Measurements from ENCODE around the gene ARHGEF3.
"Not testable (repeated sequence)": the region's sequence is repeated elsewhere in the genome, so short reads cannot be mapped to it uniquely, and the experiment has no call there.

Gene ARHGEF3

GRCh38 chr3:56771376-56771775 lies 30.4 kb downstream of the ARHGEF3 start:
- DNase-seq (ENCODE audit: low read depth), result no peak

GRCh38 chr3:56769116-56769707 lies 32.5 kb downstream of the ARHGEF3 start:
- DNase-seq (ENCODE audit: low read depth), result no peak

GRCh38 chr3:56764904-56765547 lies 36.7 kb downstream of the ARHGEF3 start:
- DNase-seq (ENCODE audit: low read depth), result no peak

- no peak for DNase-seq (ENCODE audit: low read depth)
Observed at GRCh38 chr3:56764184-56764583, 37.6 kb downstream of the ARHGEF3 start.

- no peak for DNase-seq (ENCODE audit: low read depth)
Observed at GRCh38 chr3:56763233-56763632, 38.5 kb downstream of the ARHGEF3 start.

GRCh38 chr3:56762718-56763117 lies 39.0 kb downstream of the ARHGEF3 start:
- no peak for DNase-seq (ENCODE audit: low read depth)

- no peak for DNase-seq (ENCODE audit: low read depth)
Observed at GRCh38 chr3:56761887-56762651, 39.7 kb downstream of the ARHGEF3 start.

GRCh38 chr3:56761023-56761422 lies 40.7 kb downstream of the ARHGEF3 start:
- DNase-seq (ENCODE audit: low read depth), result no peak

- DNase-seq (ENCODE audit: low read depth), result no peak
Observed at GRCh38 chr3:56759532-56759931, 42.2 kb downstream of the ARHGEF3 start.

GRCh38 chr3:56758539-56758981 lies 43.2 kb downstream of the ARHGEF3 start:
- no peak for DNase-seq (ENCODE audit: low read depth)

- not testable (repeated sequence) for DNase-seq (ENCODE audit: low read depth)
Observed at GRCh38 chr3:56758042-56758441, 43.7 kb downstream of the ARHGEF3 start.

- DNase-seq (ENCODE audit: low read depth), result peak; percentile 16
Observed at GRCh38 chr3:56754741-56755417, 46.9 kb downstream of the ARHGEF3 start.

GRCh38 chr3:56753206-56753820 lies 48.4 kb downstream of the ARHGEF3 start:
- DNase-seq (ENCODE audit: low read depth), result no peak

- no peak for DNase-seq (ENCODE audit: low read depth)
Observed at GRCh38 chr3:56751056-56751707, 50.6 kb downstream of the ARHGEF3 start.

- no peak for DNase-seq (ENCODE audit: low read depth)
Observed at GRCh38 chr3:56748663-56749231, 53.0 kb downstream of the ARHGEF3 start.

GRCh38 chr3:56747150-56747549 lies 54.6 kb downstream of the ARHGEF3 start:
- DNase-seq (ENCODE audit: low read depth), result no peak

GRCh38 chr3:56744016-56744415 lies 57.7 kb downstream of the ARHGEF3 start:
- DNase-seq (ENCODE audit: low read depth), result no peak

- no peak for DNase-seq (ENCODE audit: low read depth)
Observed at GRCh38 chr3:56742887-56743286, 58.9 kb downstream of the ARHGEF3 start.

GRCh38 chr3:56739036-56739435 lies 62.7 kb downstream of the ARHGEF3 start:
- DNase-seq (ENCODE audit: low read depth), result no peak

- no peak for DNase-seq (ENCODE audit: low read depth)
Observed at GRCh38 chr3:56737006-56737405, 64.7 kb downstream of the ARHGEF3 start.

- DNase-seq (ENCODE audit: low read depth), result no peak
Observed at GRCh38 chr3:56732109-56732508, 69.6 kb downstream of the ARHGEF3 start.

Measured in activated T-cell treated with anti-CD3 and anti-CD28 coated beads for 1 hour (primary cell).